GM08714 (cell line): ENCODE measurements around the gene U2SURP.
"Not testable (repeated sequence)": the region's sequence is repeated elsewhere in the genome, so short reads cannot be mapped to it uniquely, and the experiment has no call there.

ENCODE experiments used
- H3K4me3 ChIP-seq: fragments of 200-500 bp; sonication (Bioruptor generic); 2 replicates; pipeline ENCODE4 v1.5.1; 2014; ENCODE audit warnings: mild to moderate bottlenecking, low read length, inconsistent platforms
- ZNF274 ChIP-seq: IDR thresholded peaks from 2 replicates; pipeline ENCODE4 v1.6.1; 2012; ENCODE audit warnings: mild to moderate bottlenecking, low read depth, low read length

The U2SURP gene

GRCh38 chr3:143024351-143024960 is 23.1 kb downstream of the U2SURP start:
- H3K4me3 ChIP-seq = no peak overlapping the region
- TF ChIP-seq ZNF274 = no peak

GRCh38 chr3:143031327-143031726 is 30.0 kb downstream of the U2SURP start:
- no peak for TF ChIP-seq ZNF274
- H3K4me3 ChIP-seq = no peak overlapping the region

GRCh38 chr3:143031796-143032387 is 30.5 kb downstream of the U2SURP start:
- H3K4me3 ChIP-seq = not testable (repeated sequence)

GRCh38 chr3:143035466-143036211 is 34.3 kb downstream of the U2SURP start:
- no peak overlapping the region for H3K4me3 ChIP-seq
- TF ChIP-seq ZNF274 = no peak

DNA sequence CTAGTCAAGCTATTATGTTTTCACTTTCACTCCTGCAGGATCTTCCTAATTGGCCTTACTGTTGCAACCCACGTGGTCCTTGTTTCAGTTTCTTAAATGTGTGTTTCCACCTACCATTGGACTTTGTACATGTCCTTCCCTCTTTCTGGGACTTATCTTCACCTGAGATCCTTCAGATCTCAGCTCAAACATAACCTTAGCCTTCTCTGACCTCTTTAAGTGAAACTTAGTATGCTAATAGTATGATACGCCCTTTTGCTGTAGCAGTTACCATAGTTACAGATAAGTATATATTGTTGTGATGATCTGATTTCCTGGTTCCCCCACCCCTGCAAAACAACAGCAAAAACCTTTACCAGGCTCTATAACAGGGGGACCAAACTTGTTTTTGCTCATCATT is 35.2 kb downstream of the U2SURP start:
- H3K4me3 ChIP-seq = no peak overlapping the region
- no peak for TF ChIP-seq ZNF274

- no peak for TF ChIP-seq ZNF274
These were observed 36.5 kb downstream of the U2SURP start for GRCh38 chr3:143037867-143038266.

DNA sequence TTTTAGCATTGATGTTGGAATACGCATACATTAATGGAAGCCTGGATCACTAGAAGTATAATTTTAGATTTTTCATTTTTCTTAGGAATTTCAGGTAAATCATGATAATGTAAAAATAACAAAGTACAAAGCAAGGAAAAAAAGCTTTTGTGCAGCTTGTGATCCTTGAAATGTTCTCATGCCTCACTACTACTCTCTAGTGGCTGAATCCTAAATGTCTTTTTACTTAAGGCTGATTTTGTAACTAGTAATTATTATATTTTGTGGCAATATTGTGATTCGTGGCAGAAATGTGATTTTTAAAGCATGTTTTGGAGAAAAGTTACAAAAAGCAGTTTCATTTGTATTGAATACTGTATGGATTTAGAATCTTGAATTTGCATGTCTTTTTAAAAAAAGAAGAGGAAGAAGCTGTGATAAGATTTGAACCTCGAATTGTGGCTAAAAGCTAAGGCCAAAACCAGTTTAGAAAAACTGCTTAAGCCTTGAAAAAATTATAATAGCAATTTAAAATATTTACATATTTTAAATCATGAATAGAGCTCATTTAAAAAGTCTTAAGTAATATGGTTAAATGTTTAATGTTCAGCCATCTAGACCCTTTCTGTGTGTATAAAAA is 39.0 kb downstream of the U2SURP start:
- TF ChIP-seq ZNF274 = no peak
- no peak overlapping the region for H3K4me3 ChIP-seq

More at GRCh38 chr3:143037867-143038266, 36.5 kb downstream of the U2SURP start:
- no peak overlapping the region for H3K4me3 ChIP-seq

DNA sequence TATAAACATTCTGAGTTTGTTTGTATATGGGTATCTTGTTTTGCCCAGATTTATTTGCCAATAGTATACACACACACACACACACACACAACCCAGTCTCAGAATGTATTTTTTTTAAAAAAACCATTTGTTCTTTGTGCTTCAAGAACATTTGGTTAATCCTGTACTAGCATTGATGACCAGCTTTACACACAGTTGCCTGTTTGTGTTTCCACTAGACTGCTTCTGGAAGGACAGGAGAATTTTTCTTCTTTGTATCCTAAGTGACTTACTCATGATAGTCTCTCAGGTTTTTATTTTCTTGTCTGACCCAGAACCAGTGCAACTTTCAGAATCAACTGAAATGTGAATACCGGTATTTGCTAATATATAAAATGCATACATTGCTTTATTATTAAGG is 40.5 kb downstream of the U2SURP start:
- TF ChIP-seq ZNF274 = no peak
- no peak overlapping the region for H3K4me3 ChIP-seq

- TF ChIP-seq ZNF274 = no peak
- no peak overlapping the region for H3K4me3 ChIP-seq
These were observed 44.3 kb downstream of the U2SURP start for GRCh38 chr3:143045639-143046038.

- not testable (repeated sequence) for H3K4me3 ChIP-seq
These were observed 44.7 kb downstream of the U2SURP start for GRCh38 chr3:143046075-143046474.

DNA sequence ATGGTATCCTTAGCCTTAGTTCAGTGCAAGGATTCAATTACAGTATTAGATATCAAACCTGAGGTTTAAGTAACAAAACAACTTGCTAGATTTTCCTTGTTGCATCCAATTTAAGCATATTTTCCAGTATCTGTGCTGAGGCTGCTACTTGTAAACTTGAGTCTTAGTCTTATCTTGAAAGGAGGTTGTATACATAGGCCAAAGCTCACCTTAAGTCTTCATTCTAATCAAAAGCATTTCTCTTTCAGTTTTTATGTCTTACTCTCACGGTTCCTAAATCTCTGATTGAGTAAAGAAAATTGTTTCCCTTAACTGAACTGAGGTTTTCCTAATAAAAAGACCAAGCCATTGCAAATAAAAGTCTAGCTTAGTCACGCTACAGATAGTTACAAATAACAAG is 52.6 kb downstream of the U2SURP start:
- no peak overlapping the region for H3K4me3 ChIP-seq
- no peak for TF ChIP-seq ZNF274

DNA sequence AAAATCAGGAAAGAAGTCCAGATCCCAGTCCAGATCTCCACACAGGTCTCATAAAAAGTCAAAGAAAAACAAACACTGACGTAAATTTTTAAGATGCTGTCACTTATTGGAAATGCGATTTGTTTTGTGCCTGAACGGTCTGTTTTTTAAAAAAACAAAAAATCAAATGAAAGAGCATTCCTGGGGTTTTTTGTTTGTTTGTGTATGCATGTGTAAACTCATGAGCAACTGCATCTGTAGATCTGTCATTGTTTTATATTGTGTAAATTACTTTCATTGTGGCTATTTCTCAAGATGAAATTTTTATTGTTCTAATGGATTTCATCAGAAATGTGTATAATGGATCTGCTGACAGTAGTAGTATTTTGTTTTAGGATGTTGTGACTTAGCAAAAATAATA is 55.0 kb downstream of the U2SURP start:
- H3K4me3 ChIP-seq = no peak overlapping the region
- no peak for TF ChIP-seq ZNF274

DNA sequence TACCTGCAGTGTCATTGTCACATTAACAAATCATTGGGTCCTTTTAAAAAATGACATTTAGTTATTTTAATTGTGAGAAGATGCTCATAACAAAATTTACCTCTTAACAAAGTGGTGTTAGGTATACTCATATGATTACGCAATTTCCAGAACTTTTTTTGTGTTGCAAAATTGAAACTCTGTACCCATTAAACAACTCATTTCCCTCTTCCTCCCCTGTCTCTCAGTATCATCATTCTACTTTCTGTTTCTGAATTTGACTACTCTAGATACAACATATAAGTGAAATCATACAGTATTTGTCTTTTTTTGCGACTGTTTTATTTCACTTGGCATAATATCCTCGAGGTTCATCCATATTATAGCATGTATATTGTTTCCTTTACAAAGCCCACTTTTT is 59.5 kb downstream of the U2SURP start:
- no peak for TF ChIP-seq ZNF274
- no peak overlapping the region for H3K4me3 ChIP-seq

DNA sequence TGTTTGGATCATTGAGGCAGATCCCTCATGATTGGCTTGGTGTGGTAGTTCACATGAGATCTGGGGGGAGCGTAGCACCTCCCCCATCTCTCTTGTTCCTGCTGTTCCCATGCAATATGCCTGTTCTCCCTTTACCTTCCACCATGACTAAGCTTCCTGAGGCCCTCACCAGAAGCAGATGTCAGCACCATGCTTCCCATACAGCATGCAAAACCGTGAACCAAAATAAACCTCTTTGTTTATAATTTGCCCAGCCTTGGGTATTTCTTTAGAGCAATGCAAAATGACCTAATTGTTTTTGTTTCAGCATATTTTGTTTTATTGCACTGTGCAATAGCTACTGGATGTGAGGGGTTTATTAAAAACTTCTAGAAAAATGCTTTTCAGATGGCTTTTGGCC is 61.6 kb downstream of the U2SURP start:
- H3K4me3 ChIP-seq = no peak overlapping the region
- no peak for TF ChIP-seq ZNF274

DNA sequence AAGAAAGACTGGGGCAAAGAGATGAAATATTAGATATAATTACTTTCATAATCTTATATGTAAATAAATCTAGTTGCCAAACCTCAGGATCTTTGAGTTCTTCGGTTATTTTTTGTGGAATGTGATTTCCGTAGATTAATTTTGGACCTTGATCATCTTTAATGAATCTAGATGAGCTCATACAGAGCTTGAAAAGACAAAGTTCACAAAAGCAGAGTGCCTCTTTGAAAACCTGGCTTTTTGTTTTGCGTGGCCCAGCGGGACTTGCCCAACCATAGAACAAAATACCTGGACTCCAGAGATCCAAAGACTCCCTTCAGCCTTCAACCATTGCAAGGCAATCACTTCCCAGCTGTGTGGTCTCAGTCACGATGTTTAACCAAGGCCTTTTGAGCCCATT is 63.4 kb downstream of the U2SURP start:
- TF ChIP-seq ZNF274 = no peak
- no peak overlapping the region for H3K4me3 ChIP-seq
